ENCODE data around the gene EAF2.

DNA sequence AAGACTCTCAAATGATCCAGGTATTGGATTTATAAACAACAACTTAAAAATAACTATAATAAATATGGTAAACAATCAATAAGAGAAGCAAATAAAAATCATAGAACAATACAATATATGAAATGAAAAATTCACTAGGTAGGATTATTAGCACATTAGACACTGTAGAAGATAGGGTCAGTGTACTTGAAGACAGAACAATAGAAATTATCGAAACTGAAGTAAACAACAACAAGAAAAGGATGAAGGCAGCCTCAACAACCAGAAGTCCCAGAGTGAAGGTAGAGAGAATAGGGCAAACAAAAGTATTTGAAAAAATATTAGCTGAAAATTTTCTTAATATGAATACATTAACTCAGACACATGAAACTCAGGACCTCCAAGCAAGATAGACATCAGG lies 12.0 kb upstream of the EAF2 start:
- TF ChIP-seq, protein P1, sequence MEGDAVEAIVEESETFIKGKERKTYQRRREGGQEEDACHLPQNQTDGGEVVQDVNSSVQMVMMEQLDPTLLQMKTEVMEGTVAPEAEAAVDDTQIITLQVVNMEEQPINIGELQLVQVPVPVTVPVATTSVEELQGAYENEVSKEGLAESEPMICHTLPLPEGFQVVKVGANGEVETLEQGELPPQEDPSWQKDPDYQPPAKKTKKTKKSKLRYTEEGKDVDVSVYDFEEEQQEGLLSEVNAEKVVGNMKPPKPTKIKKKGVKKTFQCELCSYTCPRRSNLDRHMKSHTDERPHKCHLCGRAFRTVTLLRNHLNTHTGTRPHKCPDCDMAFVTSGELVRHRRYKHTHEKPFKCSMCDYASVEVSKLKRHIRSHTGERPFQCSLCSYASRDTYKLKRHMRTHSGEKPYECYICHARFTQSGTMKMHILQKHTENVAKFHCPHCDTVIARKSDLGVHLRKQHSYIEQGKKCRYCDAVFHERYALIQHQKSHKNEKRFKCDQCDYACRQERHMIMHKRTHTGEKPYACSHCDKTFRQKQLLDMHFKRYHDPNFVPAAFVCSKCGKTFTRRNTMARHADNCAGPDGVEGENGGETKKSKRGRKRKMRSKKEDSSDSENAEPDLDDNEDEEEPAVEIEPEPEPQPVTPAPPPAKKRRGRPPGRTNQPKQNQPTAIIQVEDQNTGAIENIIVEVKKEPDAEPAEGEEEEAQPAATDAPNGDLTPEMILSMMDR (IDR thresholded peaks at IDR 0.05 in 2 of 3, conservative IDR thresholded peaks at IDR 0.05 in 1 of 3; ENCODE audit: borderline replicate concordance in 1 of 3, insufficient read depth in 1 of 3, low read depth in 2 of 3, low read length in 2 of 3) = no peak
- TF ChIP-seq SP1 (IDR thresholded peaks at IDR 0.05; ENCODE audit: low read depth) = no peak
